CD4-positive, alpha-beta memory T cell (primary cell): ENCODE measurements around the gene FUT6. TPM values are rescaled to one million over a fixed set of nuclear protein-coding genes. Genes with fewer than 3 reads are reported as not detected.
"Not testable (repeated sequence)": the region's sequence is repeated elsewhere in the genome, so short reads cannot be mapped to it uniquely, and the experiment has no call there.

Experiments
- CTCF ChIA-PET: fragments of 350-600 bp; sonication (Branson Sonifier 250); formaldehyde crosslinking; loops from one replicate; lab custom pipeline; 2021; ENCODE audit warnings: inconsistent platforms; ENCODE audit not compliant: partially characterized antibody; lab: Charles Lee
- POLR2A ChIA-PET: fragments of 350-600 bp; sonication (Branson Sonifier 250); formaldehyde crosslinking; loops from one replicate; lab custom pipeline; 2021; ENCODE audit not compliant: partially characterized antibody; lab: Charles Lee
- DNase-seq, 5 donors: peaks; one replicate each; pipeline versions ENCODE4 v3.0.0 to v3.0.0-alpha.2; 2020 to 2022; ENCODE audit warnings: mixed read lengths in 1 of 5
- H3K27ac ChIP-seq: one replicate; pipeline ENCODE4 v1.7.0; 2013; ENCODE audit warnings: low read depth, low read length
- H3K27me3 ChIP-seq: 2 replicates; pipeline ENCODE4 v1.7.0; 2013; ENCODE audit warnings: mild to moderate bottlenecking, low read length, moderate library complexity; ENCODE audit not compliant: insufficient read depth
- H3K36me3 ChIP-seq: 2 replicates; pipeline ENCODE4 v1.7.0; 2013; ENCODE audit warnings: mild to moderate bottlenecking, low read length, moderate library complexity; ENCODE audit not compliant: insufficient read depth
- H3K4me1 ChIP-seq: 2 replicates; pipeline ENCODE4 v1.7.0; 2013; ENCODE audit warnings: mild to moderate bottlenecking, low read length, moderate library complexity; ENCODE audit not compliant: insufficient read depth
- H3K4me3 ChIP-seq, 2 donors: one replicate each; pipeline ENCODE4 v1.7.0; 2013; ENCODE audit warnings: low read length in 2 of 2, mild to moderate bottlenecking in 1 of 2
- H3K9me3 ChIP-seq, 2 donors: one replicate each; pipeline ENCODE4 v1.7.0; 2013; ENCODE audit warnings: low read length in 2 of 2, control low read depth in 1 of 2; ENCODE audit not compliant: control insufficient read depth in 1 of 2
- H3K27ac Mint-ChIP-seq, 7 donors: one replicate each; pipeline ENCODE4 v1.8.0; 2020 to 2021; ENCODE audit warnings: mixed read lengths in 7 of 7, mild to moderate bottlenecking in 6 of 7, inconsistent platforms in 3 of 7, moderate library complexity in 3 of 7
- H3K27me3 Mint-ChIP-seq, 2 donors: one replicate each; pipeline ENCODE4 v1.8.0; 2020 to 2021; ENCODE audit warnings: mixed read lengths in 2 of 2
- H3K36me3 Mint-ChIP-seq, 2 donors: one replicate each; pipeline ENCODE4 v1.8.0; 2020 to 2021; ENCODE audit warnings: mixed read lengths in 2 of 2, inconsistent platforms in 1 of 2, mild to moderate bottlenecking in 1 of 2
- H3K4me1 Mint-ChIP-seq, 4 donors: one replicate each; pipeline ENCODE4 v1.8.0; 2020 to 2021; ENCODE audit warnings: mixed read lengths in 4 of 4, mild to moderate bottlenecking in 1 of 4
- H3K4me3 Mint-ChIP-seq, 8 donors: one replicate each; pipeline ENCODE4 v1.8.0; 2020 to 2021; ENCODE audit warnings: mixed read lengths in 8 of 8, mild to moderate bottlenecking in 7 of 8, moderate library complexity in 6 of 8, inconsistent platforms in 3 of 8
- H3K9me3 Mint-ChIP-seq, 8 donors: one replicate each; pipeline ENCODE4 v1.8.0; 2020 to 2021; ENCODE audit warnings: mixed read lengths in 8 of 8, mild to moderate bottlenecking in 5 of 8, inconsistent platforms in 3 of 8, moderate library complexity in 1 of 8
- intact Hi-C: fragments of 100-400 bp; cut with micrococcal nuclease; formaldehyde crosslinking; loops from one replicate; pipeline ENCODE4 v1.15.1; 2023
- polyA plus RNA-seq, 2 donors: library from polyadenylated mRNA; unstranded; fragments of 300-500 nt; fragmentation: Illumina TruSeq; gene quantifications; one replicate each; pipeline ENCODE4 v1.2.3, GENCODE V29; 2021
- total RNA-seq, 2 experiments: library from RNA; stranded (reverse); gene quantifications; one replicate each; pipeline ENCODE4 v1.2.3, GENCODE V29; 2021

Gene FUT6
- total RNA-seq (not detected), polyA plus RNA-seq (not detected)

GRCh38 chr19:5839065-5840017 is at the start of gene FUT6:
TSS of gene FUT6 (minus strand) at chr19:5839702. CDS start at chr19:5832567, 7,135 bp downstream.
- no peaks in the 10 kb centered on the region for H3K9me3 ChIP-seq
- no peaks in the 10 kb centered on the region for H3K27me3 ChIP-seq
- POLR2A ChIA-PET = no interaction called here
- Mint-ChIP-seq H3K4me1 (peaks cover 0 to 7% (median under 1%) of the 10 kb centered on the region in 4 donors), H3K36me3 (no peaks in the 10 kb centered on the region), H3K4me3 (no peak within 1 kb of the TSS), H3K27ac (no peak within 1 kb of the TSS), H3K27me3 (peaks cover 2 to 6% of the 10 kb centered on the region in 2 donors), H3K9me3 (peaks cover 0 to 3% (median 0%) of the 10 kb centered on the region in 8 donors)
- intact Hi-C loops = no loop called here
- CTCF ChIA-PET = no interaction called here
- H3K4me3 ChIP-seq = no peak within 1 kb of the TSS
- H3K27ac ChIP-seq = no peak within 1 kb of the TSS
- DNase-seq = no peak
- H3K4me1 ChIP-seq = no peaks in the 10 kb centered on the region
- no peaks in the 10 kb centered on the region for H3K36me3 ChIP-seq

GRCh38 chr19:5884065-5884811 is 44.7 kb upstream of the FUT6 start:
- H3K4me3 Mint-ChIP-seq = not testable (repeated sequence)

DNA sequence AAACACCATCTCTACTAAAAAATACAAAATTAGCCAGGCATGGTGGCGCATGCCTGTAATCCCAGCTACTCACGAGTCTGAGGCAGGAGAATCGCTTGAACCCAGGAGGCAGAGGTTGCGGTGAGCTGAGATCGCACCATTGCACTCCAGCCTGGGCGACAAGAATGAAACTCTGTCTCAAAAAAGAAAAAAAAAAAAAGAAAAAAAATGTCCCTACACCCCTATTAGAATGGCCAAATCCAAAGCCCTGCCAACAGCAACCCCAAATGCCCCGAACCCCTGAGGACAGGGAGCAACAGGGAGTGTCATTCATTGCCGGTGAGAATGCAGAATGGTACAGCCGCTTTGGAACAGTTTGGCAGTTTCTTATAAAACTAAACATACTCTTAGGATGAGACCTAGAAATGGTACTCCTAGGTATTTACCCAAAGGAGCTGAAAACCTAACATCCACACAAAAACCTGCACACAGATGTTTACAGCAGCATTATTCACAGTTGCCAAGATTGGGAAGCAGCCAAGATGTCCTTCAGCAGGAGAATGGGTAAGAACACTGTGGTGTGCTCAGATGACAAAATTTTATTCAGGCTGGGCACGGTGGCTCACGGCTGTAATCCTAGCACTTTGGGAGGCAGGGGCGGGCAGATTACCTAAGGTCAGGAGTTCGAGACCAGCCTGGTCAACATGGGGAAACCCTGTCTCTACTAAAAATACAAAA is 43.8 kb upstream of the FUT6 start:
- H3K27ac ChIP-seq, H3K9me3 Mint-ChIP-seq, H3K27me3 ChIP-seq, H3K36me3 ChIP-seq, CTCF ChIA-PET, H3K27ac Mint-ChIP-seq, intact Hi-C loops, H3K4me3 Mint-ChIP-seq, H3K36me3 Mint-ChIP-seq, POLR2A ChIA-PET, H3K9me3 ChIP-seq, H3K4me1 Mint-ChIP-seq, H3K4me3 ChIP-seq, DNase-seq, H3K4me1 ChIP-seq: not testable (repeated sequence)
- H3K27me3 Mint-ChIP-seq = peaks cover 4 to 10% of the 10 kb centered on the region in 2 donors

More at GRCh38 chr19:5884065-5884811, 44.7 kb upstream of the FUT6 start:
- POLR2A ChIA-PET = interaction anchor here (0.9 kb wide), 1 partner anchor 20 kb away, joined by 3 read pairs; the partner anchor contains the start of gene VMAC
- H3K9me3 ChIP-seq, H3K27me3 Mint-ChIP-seq, DNase-seq, H3K4me3 ChIP-seq, H3K27ac ChIP-seq, H3K36me3 ChIP-seq, H3K4me1 Mint-ChIP-seq, H3K9me3 Mint-ChIP-seq, intact Hi-C loops, H3K36me3 Mint-ChIP-seq, CTCF ChIA-PET, H3K27me3 ChIP-seq, H3K4me1 ChIP-seq: not testable (repeated sequence)
- peak overlapping the region in 1 of 7 donors; percentile 27 for H3K27ac Mint-ChIP-seq

DNA sequence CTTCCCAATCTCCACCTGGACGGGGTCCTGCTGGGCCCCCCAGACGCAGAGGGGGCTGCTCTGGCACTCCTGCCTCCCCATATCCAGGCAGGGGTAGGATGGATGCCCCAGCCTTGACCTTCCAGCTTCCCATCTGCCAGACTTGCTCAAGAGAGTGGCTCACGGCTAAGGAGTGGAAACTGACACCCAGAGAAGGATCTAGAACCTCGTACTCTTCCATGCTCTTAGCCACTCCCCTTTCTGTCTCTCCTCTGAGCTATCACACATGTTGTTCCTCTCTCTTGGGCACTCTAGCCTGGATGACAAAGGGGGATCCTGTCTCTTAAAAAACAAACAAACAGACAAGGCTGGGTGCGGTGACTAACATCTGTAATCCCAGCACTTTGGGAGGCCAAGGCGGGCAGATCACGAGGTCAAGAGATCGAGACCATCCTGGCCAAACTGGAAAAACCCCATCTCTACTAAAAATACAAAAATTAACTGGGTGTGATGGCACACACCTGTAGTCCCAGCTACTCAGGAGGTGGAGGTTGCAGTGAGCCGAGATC is 43.0 kb upstream of the FUT6 start:
- peaks cover 4 to 12% of the 10 kb centered on the region in 2 donors for H3K27me3 Mint-ChIP-seq
- H3K4me3 Mint-ChIP-seq = no peak overlapping the region
- no peaks in the 10 kb centered on the region for H3K9me3 Mint-ChIP-seq
- peak overlapping the region in 1 of 7 donors; percentile 12 for H3K27ac Mint-ChIP-seq
- CTCF ChIA-PET = no interaction called here
- DNase-seq = no peak
- no peaks in the 10 kb centered on the region for H3K4me1 Mint-ChIP-seq
- H3K36me3 ChIP-seq = no peaks in the 10 kb centered on the region
- H3K4me3 ChIP-seq = no peak overlapping the region
- H3K27ac ChIP-seq = no peak overlapping the region
- no peaks in the 10 kb centered on the region for H3K4me1 ChIP-seq
- intact Hi-C loops = no loop called here
- no peaks in the 10 kb centered on the region for H3K27me3 ChIP-seq
- POLR2A ChIA-PET = no interaction called here
- H3K9me3 ChIP-seq = no peaks in the 10 kb centered on the region
- no peaks in the 10 kb centered on the region for H3K36me3 Mint-ChIP-seq

- no peak overlapping the region for H3K27ac ChIP-seq
- Mint-ChIP-seq H3K36me3 (no peaks in the 10 kb centered on the region), H3K4me3 (no peak overlapping the region), H3K4me1 (no peaks in the 10 kb centered on the region), H3K27me3 (peaks cover 7 to 15% of the 10 kb centered on the region in 2 donors), H3K9me3 (no peaks in the 10 kb centered on the region), H3K27ac (no peak overlapping the region)
- H3K27me3 ChIP-seq = no peaks in the 10 kb centered on the region
- no peaks in the 10 kb centered on the region for H3K36me3 ChIP-seq
- DNase-seq = no peak
- ChIA-PET POLR2A (no interaction called here), CTCF (no interaction called here)
- no peaks in the 10 kb centered on the region for H3K4me1 ChIP-seq
- no peak overlapping the region for H3K4me3 ChIP-seq
- no peaks in the 10 kb centered on the region for H3K9me3 ChIP-seq
- intact Hi-C loops = no loop called here
Measured at GRCh38 chr19:5881543-5882299, 42.2 kb upstream of the FUT6 start.

GRCh38 chr19:5880604-5881078 is 41.1 kb upstream of the FUT6 start:
- no peaks in the 10 kb centered on the region for H3K9me3 Mint-ChIP-seq
- DNase-seq = no peak

More at GRCh38 chr19:5880604-5881078, 41.1 kb upstream of the FUT6 start:
- no peaks in the 10 kb centered on the region for H3K4me1 Mint-ChIP-seq
- peaks cover 12 to 16% of the 10 kb centered on the region in 2 donors for H3K27me3 Mint-ChIP-seq
- Histone ChIP-seq H3K27ac (no peak overlapping the region), H3K4me3 (no peak overlapping the region), H3K9me3 (no peaks in the 10 kb centered on the region), H3K36me3 (no peaks in the 10 kb centered on the region), H3K27me3 (no peaks in the 10 kb centered on the region), H3K4me1 (no peaks in the 10 kb centered on the region)
- H3K4me3 Mint-ChIP-seq = no peak overlapping the region
- intact Hi-C loops = no loop called here
- no peaks in the 10 kb centered on the region for H3K36me3 Mint-ChIP-seq
- CTCF ChIA-PET = no interaction called here
- H3K27ac Mint-ChIP-seq = no peak overlapping the region
- POLR2A ChIA-PET = no interaction called here
